GM21619 (cell line): Measurements from ENCODE around the gene E4F1.
"Not testable (repeated sequence)": the region's sequence is repeated elsewhere in the genome, so short reads cannot be mapped to it uniquely, and the experiment has no call there.

Experiments
- ATAC-seq: cut with Tn5 transposase; IDR thresholded peaks from one replicate; pipeline ENCODE4 v1.9.1; 2021; ENCODE audit not compliant: unreplicated experiment

Gene E4F1

GRCh38 chr16:2229632-2230250 is 6.3 kb downstream of the E4F1 start:
- ATAC-seq = no peak

- ATAC-seq = no peak
These were observed 7.0 kb downstream of the E4F1 start for GRCh38 chr16:2230376-2230775.

GRCh38 chr16:2231016-2231931 is 7.9 kb downstream of the E4F1 start:
- ATAC-seq = no peak

GRCh38 chr16:2232094-2232990 is 9.0 kb downstream of the E4F1 start:
- ATAC-seq = no peak

- no peak for ATAC-seq
These were observed 9.8 kb downstream of the E4F1 start for GRCh38 chr16:2233046-2233775.

- no peak for ATAC-seq
These were observed 10.8 kb downstream of the E4F1 start for GRCh38 chr16:2233872-2234812.

GRCh38 chr16:2234813-2235170 is 11.4 kb downstream of the E4F1 start:
- no peak for ATAC-seq

- ATAC-seq = no peak
These were observed 11.9 kb downstream of the E4F1 start for GRCh38 chr16:2235234-2235651.

- ATAC-seq = no peak
These were observed 12.4 kb downstream of the E4F1 start for GRCh38 chr16:2235695-2236336.

GRCh38 chr16:2236337-2237101 is 13.1 kb downstream of the E4F1 start, which contains the start of gene DNASE1L2:
Gene DNASE1L2, plus strand, starts transcription at chr16:2236444. Its CDS starts 373 bp downstream, at chr16:2236817.
- ATAC-seq = no peak

GRCh38 chr16:2237102-2237482 is 13.7 kb downstream of the E4F1 start:
- no peak for ATAC-seq

- ATAC-seq = no peak
These were observed 14.2 kb downstream of the E4F1 start for GRCh38 chr16:2237493-2238149.

GRCh38 chr16:2238150-2238837 is 14.9 kb downstream of the E4F1 start:
- no peak for ATAC-seq

- ATAC-seq = no peak
These were observed 15.7 kb downstream of the E4F1 start for GRCh38 chr16:2238838-2239675.

- not testable (repeated sequence) for ATAC-seq
These were observed 16.9 kb downstream of the E4F1 start for GRCh38 chr16:2240331-2240730.

- ATAC-seq = no peak
These were observed 19.2 kb downstream of the E4F1 start for GRCh38 chr16:2242598-2242997.
